HepG2 (cell line): ENCODE measurements around the gene MIDN. TPM values are rescaled to one million over a fixed set of nuclear protein-coding genes. Genes with fewer than 3 reads are reported as not detected.
A peak's percentile ranks its signal among the peaks of the same experiment; 100 is the strongest.

Experiments used
- ATAC-seq: fragments of 200-7000 bp; cut with Tn5 transposase; 3 replicates; pipeline ENCODE4 v1.9.1; 2020; ENCODE audit warnings: mild to moderate bottlenecking, moderate library complexity
- BruUV-seq: library from RNA; stranded (reverse); fragments of 400-500 nt; replicated peaks from 2 replicates; lab custom pipeline; 2021; lab: Mats Ljungman, UMichigan
- CTCF ChIA-PET: fragments of 300-600 bp; formaldehyde crosslinking; extraction: SDS; loops from one replicate; lab custom pipeline; 2021; ENCODE audit warnings: low total read pairs, inconsistent platforms, low intra/inter-chr PET ratio; lab: Yijun Ruan, JAX
- POLR2A ChIA-PET: fragments of 350-600 bp; sonication (Branson Sonifier 250); formaldehyde crosslinking; loops from one replicate; lab custom pipeline; 2020; ENCODE audit warnings: antibody characterized with exemption, inconsistent platforms; lab: Yijun Ruan, JAX
- DNase-seq: peaks from one replicate; pipeline ENCODE4 v3.0.0-alpha.2; 2015; ENCODE audit warnings: low spot score
- FAIRE-seq: peaks from 3 replicates; lab custom pipeline; 2011; peaks lifted over from hg19 to GRCh38; lab: Jason Lieb, UNC
- H2AFZ ChIP-seq: one replicate; pipeline ENCODE4 v1.6.1; 2011; ENCODE audit warnings: low read length, inconsistent platforms
- H3K27ac ChIP-seq: fragments of 300-600 bp; 3 replicates; pipeline ENCODE4 v1.8.0; 2011; ENCODE audit warnings: mixed run types, mild to moderate bottlenecking, mixed read lengths, low read length, inconsistent platforms; ENCODE audit not compliant: insufficient read depth; ENCODE audit errors: extremely low read length
- H3K27me3 ChIP-seq, 2 experiments: fragments of 200-600 bp in 1 of 2; 2 replicates in 1 of 2; 3 replicates in 1 of 2; pipeline versions ENCODE4 v1.6.0 to v1.8.0; 2011; ENCODE audit warnings: low read length in 2 of 2, mild to moderate bottlenecking in 2 of 2, moderate library complexity in 2 of 2, inconsistent platforms in 1 of 2; ENCODE audit not compliant: insufficient read depth in 2 of 2, control insufficient read depth in 1 of 2
- H3K36me3 ChIP-seq, 2 experiments: fragments of 200-600 bp in 1 of 2; replicated peaks in 1 of 2; 2 replicates in 1 of 2; 3 replicates in 1 of 2; pipeline versions ENCODE4 v1.5.1 to v1.8.0; 2011; ENCODE audit warnings: low read length in 2 of 2, inconsistent platforms in 1 of 2; ENCODE audit not compliant: insufficient read depth in 2 of 2, control insufficient read depth in 1 of 2
- H3K4me1 ChIP-seq: 2 replicates; pipeline ENCODE4 v1.5.1; 2012; ENCODE audit warnings: low read length, inconsistent platforms; ENCODE audit not compliant: insufficient read depth
- H3K4me2 ChIP-seq: 2 replicates; pipeline ENCODE4 v1.6.0; 2011; ENCODE audit warnings: low read depth, low read length, inconsistent platforms
- H3K4me3 ChIP-seq, 3 experiments: fragments of 200-600 bp in 1 of 3; sonication (generic), shearing (Covaris generic) in 1 of 3; replicated peaks in 1 of 3; 2 replicates each; pipeline ENCODE4 v1.5.1; 2011 to 2016; ENCODE audit warnings: low read length in 3 of 3, inconsistent platforms in 2 of 3, low read depth in 2 of 3, mild to moderate bottlenecking in 2 of 3, control low read depth in 1 of 3, mixed read lengths in 1 of 3; ENCODE audit not compliant: insufficient read depth in 1 of 3
- H3K79me2 ChIP-seq: one replicate; pipeline ENCODE4 v1.6.1; 2011; ENCODE audit warnings: low read length, inconsistent platforms; ENCODE audit not compliant: insufficient read depth
- H3K9ac ChIP-seq: 2 replicates; pipeline ENCODE4 v1.6.0; 2011; ENCODE audit warnings: mild to moderate bottlenecking, low read depth, low read length, inconsistent platforms; ENCODE audit not compliant: insufficient read depth
- H3K9me3 ChIP-seq: 2 replicates; pipeline ENCODE4 v1.5.1; 2012; ENCODE audit warnings: mild to moderate bottlenecking, low read length
- H4K20me1 ChIP-seq: 2 replicates; pipeline ENCODE4 v1.6.0; 2011; ENCODE audit warnings: inconsistent platforms, mild to moderate bottlenecking, low read length, moderate library complexity; ENCODE audit not compliant: insufficient read depth
- ETV6 ChIP-seq: sonication (generic); formaldehyde crosslinking; conservative IDR thresholded peaks from 2 replicates; pipeline ENCODE4 v1.4.0; 2020; ENCODE audit warnings: missing genetic modification reagents
- GFI1 ChIP-seq: sonication (generic); formaldehyde crosslinking; IDR thresholded peaks from 2 replicates; pipeline ENCODE4 v1.5.0; 2020; ENCODE audit warnings: missing genetic modification reagents, mild to moderate bottlenecking, borderline replicate concordance
- IKZF4 ChIP-seq: sonication (generic); formaldehyde crosslinking; IDR thresholded peaks from 2 replicates; pipeline ENCODE4 v1.5.1; 2020; ENCODE audit warnings: borderline replicate concordance, mild to moderate bottlenecking, low read depth, missing genetic modification reagents; ENCODE audit errors: not compliant biosample characterization
- PHB2 ChIP-seq: fragments of 450-650 bp; IDR thresholded peaks from 2 replicates; pipeline ENCODE4 v1.6.1; 2018; ENCODE audit not compliant: partially characterized antibody
- RBM22 ChIP-seq: fragments of 200-400 bp; formaldehyde crosslinking; optimal IDR thresholded peaks from 2 replicates; pipeline ENCODE3; 2017; ENCODE audit warnings: mild to moderate bottlenecking, low read length, moderate library complexity
- SPEN ChIP-seq: sonication (generic); formaldehyde crosslinking; IDR thresholded peaks from 2 replicates; pipeline ENCODE4 v1.5.1; 2020; ENCODE audit warnings: low read depth, mild to moderate bottlenecking, missing genetic modification reagents
- STAT5B ChIP-seq: sonication (generic); formaldehyde crosslinking; IDR thresholded peaks from 2 replicates; pipeline ENCODE4 v1.4.0; 2020; ENCODE audit warnings: missing genetic modification reagents
- WIZ ChIP-seq: sonication (generic); formaldehyde crosslinking; IDR thresholded peaks from 2 replicates; pipeline ENCODE4 v1.5.1; 2020; ENCODE audit warnings: mild to moderate bottlenecking, missing genetic modification reagents
- ZBTB7B ChIP-seq: sonication (generic); formaldehyde crosslinking; IDR thresholded peaks from 2 replicates; pipeline ENCODE4 v1.4.0; 2020; ENCODE audit warnings: missing genetic modification reagents
- ZNF235 ChIP-seq: sonication (generic); formaldehyde crosslinking; IDR thresholded peaks from 2 replicates; pipeline ENCODE4 v1.8.1; 2023; ENCODE audit warnings: mild to moderate bottlenecking, missing genetic modification reagents, borderline replicate concordance
- ZNF432 ChIP-seq: sonication (generic); formaldehyde crosslinking; IDR thresholded peaks from 2 replicates; pipeline ENCODE4 v1.5.0; 2020; ENCODE audit warnings: missing genetic modification reagents, mild to moderate bottlenecking, borderline replicate concordance
- ZNF839 ChIP-seq: sonication (generic); formaldehyde crosslinking; IDR thresholded peaks from 2 replicates; pipeline ENCODE4 v1.4.0; 2020; ENCODE audit warnings: missing genetic modification reagents, mild to moderate bottlenecking, borderline replicate concordance
- WGBS: methylation state at CpG from one replicate; pipeline ENCODE4 v1.1.6; 2017; ENCODE audit warnings: low lambda C conversion rate; 5-methylcytosine and 5-hydroxymethylcytosine counted together
- in situ Hi-C: cut with HindIII; loops from 2 replicates; pipeline ENCODE4 v1.10.0; 2017; ENCODE audit warnings: low pct_unique_long_range_greater_than_20kb; ENCODE audit not compliant: extremely low pct_ligation_motif_present
- intact Hi-C: fragments of 100-400 bp; cut with micrococcal nuclease; formaldehyde crosslinking; loops from one replicate; pipeline ENCODE4 v1.10.0; 2022; ENCODE audit not compliant: unreplicated experiment
- polyA plus RNA-seq, 8 experiments: library from polyadenylated mRNA; depleted of rRNA in 3 of 8; stranded (reverse) in 7 of 8; unstranded in 1 of 8; fragments of >200 nt; fragmentation: Illumina TruSeq in 4 of 8; extraction: Trizol in 4 of 8; gene quantifications; 2 replicates each; pipeline versions ENCODE4 v1.2.1 to v1.2.3, GENCODE V29; 2011 to 2016; ENCODE audit warnings: low read depth in 4 of 8, missing spikeins in 1 of 8, mixed read lengths in 1 of 8; ENCODE audit not compliant: insufficient read depth in 1 of 8
- total RNA-seq, 5 experiments: library from RNA; depleted of rRNA; stranded (reverse); fragments of >200 nt; fragmentation: Illumina TruSeq; extraction: Trizol; gene quantifications; 2 replicates each; pipeline ENCODE4 v1.2.3, GENCODE V29; 2016; ENCODE audit warnings: low read depth in 1 of 5
- TF ChIP-seq, protein P1 (sequence below): sonication (generic); formaldehyde crosslinking; IDR thresholded peaks from 2 replicates; pipeline ENCODE4 v1.4.0; 2020; ENCODE audit warnings: missing genetic modification reagents
- TF ChIP-seq, protein P2 (sequence below): sonication (generic); formaldehyde crosslinking; IDR thresholded peaks from 2 replicates; pipeline ENCODE4 v1.4.0; 2020; ENCODE audit warnings: missing genetic modification reagents

Gene MIDN
- total and polyA plus RNA-seq, 2 of the 13 experiments (the other 11 are each of a cell fraction or from before 2014, with no cell fraction given), result 8.4 to 18.0 TPM

- TF ChIP-seq ETV6 (CRISPR knock-in tag) (0 out of 2 replicates have a peak, but pooled peaks have one; percentile 24), ZBTB7B (CRISPR knock-in tag) (peak; percentile 45)
Observed at GRCh38 chr19:1249298-1249989, 1.1 kb downstream of the MIDN start (continued).

GRCh38 chr19:1249990-1250436 is 1.6 kb downstream of the MIDN start:
- DNase-seq (no peak), FAIRE-seq (no peak), ATAC-seq (no peak)
- H3K4me1 ChIP-seq, result peaks cover 52% of the 10 kb centered on the region
- peak overlapping the region; percentile 92 for H3K9ac ChIP-seq
- H3K4me3 ChIP-seq, result peak overlapping the region; percentile 86 to 90 (median 88)
- WGBS, result 0% methylated on average over 2 of the region's 67 CpGs
- CTCF ChIA-PET, result no interaction called here
- BruUV-seq, result no TSS peak
- in situ Hi-C loops, result no loop called here
- H3K36me3 ChIP-seq, result peaks cover 8 to 20% of the 10 kb centered on the region in 2 experiments
- H3K27me3 ChIP-seq, result no peaks in the 10 kb centered on the region; a peak in 1 of 5 replicates
- no peaks in the 10 kb centered on the region for H3K9me3 ChIP-seq
- peak overlapping the region; percentile 94 for H3K27ac ChIP-seq
- peaks cover 31% of the 10 kb centered on the region for H3K79me2 ChIP-seq
- POLR2A ChIA-PET, result interaction anchor here (13.7 kb wide), 1 partner anchor 15 kb away, joined by 668 read pairs; the partner anchor contains the start of gene CIRBP
- no peak overlapping the region for H2AFZ ChIP-seq
- peak overlapping the region; percentile 58 for H3K4me2 ChIP-seq
- peaks cover 30% of the 10 kb centered on the region; the same call in 1 of the 2 replicates for H4K20me1 ChIP-seq
- intact Hi-C loops, result no loop called here
- TF ChIP-seq GFI1 (CRISPR knock-in tag) (no peak), PHB2 (no peak), WIZ (CRISPR knock-in tag) (no peak), RBM22 (peak; percentile 52), ZNF235 (CRISPR knock-in tag) (no peak), ZNF839 (no peak), ZNF432 (CRISPR knock-in tag) (no peak), STAT5B (CRISPR knock-in tag) (no peak), IKZF4 (CRISPR knock-in tag) (no peak), SPEN (CRISPR knock-in tag) (no peak)
- TF ChIP-seq, protein P1, sequence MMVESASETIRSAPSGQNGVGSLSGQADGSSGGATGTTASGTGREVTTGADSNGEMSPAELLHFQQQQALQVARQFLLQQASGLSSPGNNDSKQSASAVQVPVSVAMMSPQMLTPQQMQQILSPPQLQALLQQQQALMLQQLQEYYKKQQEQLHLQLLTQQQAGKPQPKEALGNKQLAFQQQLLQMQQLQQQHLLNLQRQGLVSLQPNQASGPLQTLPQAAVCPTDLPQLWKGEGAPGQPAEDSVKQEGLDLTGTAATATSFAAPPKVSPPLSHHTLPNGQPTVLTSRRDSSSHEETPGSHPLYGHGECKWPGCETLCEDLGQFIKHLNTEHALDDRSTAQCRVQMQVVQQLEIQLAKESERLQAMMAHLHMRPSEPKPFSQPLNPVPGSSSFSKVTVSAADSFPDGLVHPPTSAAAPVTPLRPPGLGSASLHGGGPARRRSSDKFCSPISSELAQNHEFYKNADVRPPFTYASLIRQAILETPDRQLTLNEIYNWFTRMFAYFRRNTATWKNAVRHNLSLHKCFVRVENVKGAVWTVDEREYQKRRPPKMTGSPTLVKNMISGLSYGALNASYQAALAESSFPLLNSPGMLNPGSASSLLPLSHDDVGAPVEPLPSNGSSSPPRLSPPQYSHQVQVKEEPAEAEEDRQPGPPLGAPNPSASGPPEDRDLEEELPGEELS (CRISPR knock-in tag), result no peak
- TF ChIP-seq, protein P2, sequence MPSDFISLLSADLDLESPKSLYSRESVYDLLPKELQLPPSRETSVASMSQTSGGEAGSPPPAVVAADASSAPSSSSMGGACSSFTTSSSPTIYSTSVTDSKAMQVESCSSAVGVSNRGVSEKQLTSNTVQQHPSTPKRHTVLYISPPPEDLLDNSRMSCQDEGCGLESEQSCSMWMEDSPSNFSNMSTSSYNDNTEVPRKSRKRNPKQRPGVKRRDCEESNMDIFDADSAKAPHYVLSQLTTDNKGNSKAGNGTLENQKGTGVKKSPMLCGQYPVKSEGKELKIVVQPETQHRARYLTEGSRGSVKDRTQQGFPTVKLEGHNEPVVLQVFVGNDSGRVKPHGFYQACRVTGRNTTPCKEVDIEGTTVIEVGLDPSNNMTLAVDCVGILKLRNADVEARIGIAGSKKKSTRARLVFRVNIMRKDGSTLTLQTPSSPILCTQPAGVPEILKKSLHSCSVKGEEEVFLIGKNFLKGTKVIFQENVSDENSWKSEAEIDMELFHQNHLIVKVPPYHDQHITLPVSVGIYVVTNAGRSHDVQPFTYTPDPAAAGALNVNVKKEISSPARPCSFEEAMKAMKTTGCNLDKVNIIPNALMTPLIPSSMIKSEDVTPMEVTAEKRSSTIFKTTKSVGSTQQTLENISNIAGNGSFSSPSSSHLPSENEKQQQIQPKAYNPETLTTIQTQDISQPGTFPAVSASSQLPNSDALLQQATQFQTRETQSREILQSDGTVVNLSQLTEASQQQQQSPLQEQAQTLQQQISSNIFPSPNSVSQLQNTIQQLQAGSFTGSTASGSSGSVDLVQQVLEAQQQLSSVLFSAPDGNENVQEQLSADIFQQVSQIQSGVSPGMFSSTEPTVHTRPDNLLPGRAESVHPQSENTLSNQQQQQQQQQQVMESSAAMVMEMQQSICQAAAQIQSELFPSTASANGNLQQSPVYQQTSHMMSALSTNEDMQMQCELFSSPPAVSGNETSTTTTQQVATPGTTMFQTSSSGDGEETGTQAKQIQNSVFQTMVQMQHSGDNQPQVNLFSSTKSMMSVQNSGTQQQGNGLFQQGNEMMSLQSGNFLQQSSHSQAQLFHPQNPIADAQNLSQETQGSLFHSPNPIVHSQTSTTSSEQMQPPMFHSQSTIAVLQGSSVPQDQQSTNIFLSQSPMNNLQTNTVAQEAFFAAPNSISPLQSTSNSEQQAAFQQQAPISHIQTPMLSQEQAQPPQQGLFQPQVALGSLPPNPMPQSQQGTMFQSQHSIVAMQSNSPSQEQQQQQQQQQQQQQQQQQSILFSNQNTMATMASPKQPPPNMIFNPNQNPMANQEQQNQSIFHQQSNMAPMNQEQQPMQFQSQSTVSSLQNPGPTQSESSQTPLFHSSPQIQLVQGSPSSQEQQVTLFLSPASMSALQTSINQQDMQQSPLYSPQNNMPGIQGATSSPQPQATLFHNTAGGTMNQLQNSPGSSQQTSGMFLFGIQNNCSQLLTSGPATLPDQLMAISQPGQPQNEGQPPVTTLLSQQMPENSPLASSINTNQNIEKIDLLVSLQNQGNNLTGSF, result no peak
